Cerebellar nuclear complex (tissue), 1 donor: Measurements from ENCODE around the gene RRP7A.
"Not testable (repeated sequence)": the region's sequence is repeated elsewhere in the genome, so short reads cannot be mapped to it uniquely, and the experiment has no call there.

Experiments
- DNase-seq, 2 experiments: peaks; one replicate each; lab custom pipeline; 2025; lab: John Stamatoyannopoulos, UW

RRP7A gene, protein sequence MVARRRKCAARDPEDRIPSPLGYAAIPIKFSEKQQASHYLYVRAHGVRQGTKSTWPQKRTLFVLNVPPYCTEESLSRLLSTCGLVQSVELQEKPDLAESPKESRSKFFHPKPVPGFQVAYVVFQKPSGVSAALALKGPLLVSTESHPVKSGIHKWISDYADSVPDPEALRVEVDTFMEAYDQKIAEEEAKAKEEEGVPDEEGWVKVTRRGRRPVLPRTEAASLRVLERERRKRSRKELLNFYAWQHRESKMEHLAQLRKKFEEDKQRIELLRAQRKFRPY

DNA sequence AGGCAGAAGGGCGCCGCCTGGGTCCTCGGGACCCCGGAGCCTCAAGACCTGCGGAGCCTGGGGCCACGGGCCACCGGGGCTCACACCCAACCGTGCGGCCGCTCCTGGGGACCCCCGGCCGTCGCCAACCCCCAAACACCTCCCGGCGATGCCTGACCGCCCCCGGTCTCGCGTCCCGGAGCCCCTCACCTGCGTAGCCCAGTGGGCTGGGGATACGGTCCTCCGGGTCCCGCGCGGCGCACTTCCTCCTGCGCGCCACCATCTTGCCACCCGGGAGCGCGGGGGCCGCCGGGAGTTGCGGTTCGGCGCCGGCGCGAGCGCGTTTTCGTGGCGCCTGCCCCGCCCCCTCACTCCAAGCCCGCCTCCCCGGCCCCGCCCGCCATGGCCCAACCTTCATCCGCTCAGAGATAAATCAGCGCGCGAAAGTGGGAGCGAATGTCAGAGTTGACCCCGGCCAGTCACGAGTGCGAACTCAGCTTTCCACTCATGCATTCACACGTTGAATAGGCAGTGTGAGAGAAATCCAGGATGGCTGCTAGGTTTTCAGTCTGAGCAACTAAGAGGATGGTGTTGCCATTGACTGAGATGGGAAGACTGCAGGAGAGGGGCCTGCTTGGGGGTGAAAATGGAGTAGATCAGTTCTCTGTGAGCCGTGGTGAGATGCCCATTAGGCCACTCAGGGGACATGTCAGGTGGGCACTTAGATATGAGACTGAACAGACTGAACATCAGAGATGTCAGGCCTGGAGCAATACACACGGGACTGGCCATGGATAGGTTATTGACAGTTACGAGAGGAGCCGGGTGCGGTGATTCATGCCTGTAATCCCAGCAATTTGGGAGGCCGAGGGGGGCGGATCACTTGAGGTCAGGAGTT is at the start of gene RRP7A:
TSS of gene RRP7A (minus strand) at position 272 of the 877 bp plus-strand sequence. CDS start at position 262, 10 bp downstream.
- DNase-seq = peak in 1 of 2 experiments; percentile 28

DNA sequence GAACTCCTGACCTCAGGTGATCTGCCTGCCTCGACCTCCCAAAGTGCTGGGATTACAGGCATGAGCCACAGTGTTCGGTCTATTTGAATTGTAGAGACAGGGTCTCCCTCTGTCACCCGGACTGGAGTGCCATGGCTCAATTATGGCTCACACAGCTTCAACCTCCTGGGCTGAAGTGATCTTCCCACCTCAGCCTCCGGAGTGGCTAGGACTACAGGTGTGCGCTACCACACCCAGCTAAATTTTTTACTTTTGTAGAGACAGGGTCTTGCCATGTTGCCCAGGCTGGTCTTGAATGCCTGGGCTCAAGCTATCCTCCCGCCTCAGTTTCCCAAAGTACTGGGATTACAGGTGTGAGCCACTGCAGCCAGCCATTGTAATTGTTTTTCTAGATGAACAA is 48.4 kb upstream of the RRP7A start:
- not testable (repeated sequence) for DNase-seq

DNA sequence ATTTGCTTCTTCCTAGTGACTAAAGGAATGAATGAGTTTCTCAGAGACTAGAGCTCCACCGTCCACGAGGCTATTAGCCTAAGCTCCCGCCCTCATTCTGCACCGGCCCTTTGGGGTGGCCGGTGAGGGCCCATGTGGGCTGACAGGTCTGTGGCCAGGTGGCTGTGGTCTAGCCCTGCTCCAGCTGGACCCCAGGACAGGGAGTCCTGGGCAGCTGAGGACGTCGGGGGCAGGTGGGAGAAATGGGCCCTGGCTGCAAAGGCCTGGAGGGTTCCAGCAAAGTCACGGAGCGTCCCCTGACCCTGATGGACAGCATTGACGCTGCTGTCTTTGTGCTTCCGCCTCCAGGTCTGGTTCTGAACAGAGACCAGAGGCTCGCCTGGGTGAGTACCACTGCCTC is 46.4 kb upstream of the RRP7A start:
- DNase-seq = no peak

DNA sequence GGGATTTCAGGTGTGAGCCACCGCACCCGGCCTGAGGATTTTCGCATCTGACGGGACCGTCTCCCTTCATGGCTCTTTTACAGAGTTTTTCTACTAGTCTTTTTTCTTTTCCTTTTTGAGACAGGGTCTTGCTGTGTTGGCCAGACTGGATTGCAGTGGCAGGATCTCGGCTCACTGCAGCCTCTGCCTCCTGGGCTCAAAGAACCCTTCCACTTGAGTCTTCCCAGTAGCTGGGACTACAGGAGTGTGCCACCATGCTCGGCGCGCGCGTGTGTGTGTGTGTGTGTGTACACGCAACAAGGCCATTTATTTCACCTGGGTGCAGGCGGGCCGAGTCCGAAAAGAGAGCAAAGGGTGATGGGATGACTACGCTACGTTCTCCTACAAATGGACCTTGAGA is 45.1 kb upstream of the RRP7A start:
- no peak for DNase-seq

DNA sequence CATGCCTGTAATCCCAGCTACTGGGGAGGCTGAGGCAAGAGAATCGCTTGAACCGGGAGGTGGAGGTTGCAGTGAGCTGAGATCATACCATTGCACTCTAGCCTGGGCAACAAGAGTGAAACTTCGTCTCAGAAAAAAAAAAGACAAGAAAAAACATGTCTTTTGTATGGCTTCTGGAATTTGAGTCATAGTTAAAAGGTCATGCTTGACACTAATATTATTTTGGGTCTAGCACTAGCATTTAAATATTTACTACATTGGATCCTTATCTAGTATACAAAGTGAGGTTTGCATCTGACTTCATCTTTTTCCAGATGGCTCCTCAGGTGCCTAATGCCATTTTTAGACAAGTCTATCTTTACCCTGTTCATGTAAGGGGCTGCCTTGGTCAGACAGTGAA is 44.3 kb upstream of the RRP7A start:
- DNase-seq = not testable (repeated sequence)

DNA sequence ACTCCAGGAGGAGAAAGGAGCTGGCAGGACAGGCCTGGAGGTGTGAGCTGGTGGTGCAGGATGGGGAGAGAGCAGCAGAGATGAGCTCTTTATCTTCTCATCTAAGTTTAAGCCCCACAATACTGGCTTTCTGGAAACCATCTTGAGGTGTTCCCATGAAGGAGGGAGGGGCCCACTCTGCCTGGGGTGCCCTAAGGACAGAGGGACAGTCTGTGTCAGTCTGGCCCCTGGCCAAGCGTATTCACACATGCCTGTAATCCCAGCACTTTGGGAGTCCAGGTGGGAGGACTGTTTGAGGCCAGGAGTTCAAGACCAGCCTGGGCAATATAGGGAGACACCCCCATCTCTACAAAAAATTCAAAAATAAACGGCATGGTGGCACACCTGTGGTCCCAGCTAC is 43.1 kb upstream of the RRP7A start:
- no peak for DNase-seq

DNA sequence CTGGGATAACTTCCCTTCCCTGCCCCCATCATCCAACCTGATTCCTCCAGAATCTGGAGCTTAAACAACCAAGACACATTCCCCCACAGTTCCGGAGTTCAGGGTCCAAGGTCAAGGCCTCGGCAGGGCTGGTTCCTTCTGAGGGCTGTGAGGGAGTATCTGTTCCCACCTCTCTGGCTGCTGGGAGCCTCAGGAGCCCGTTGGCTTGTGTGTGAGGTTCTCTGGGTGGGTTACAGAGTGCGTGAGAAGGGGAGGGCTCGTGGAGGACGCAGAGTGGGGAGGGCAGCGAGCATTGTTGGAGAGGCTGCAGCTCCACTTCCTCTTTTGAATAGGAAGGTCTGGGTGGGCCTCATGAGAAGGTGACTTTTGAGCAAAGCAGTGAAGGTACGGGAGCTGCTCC is 42.7 kb upstream of the RRP7A start:
- no peak for DNase-seq

DNA sequence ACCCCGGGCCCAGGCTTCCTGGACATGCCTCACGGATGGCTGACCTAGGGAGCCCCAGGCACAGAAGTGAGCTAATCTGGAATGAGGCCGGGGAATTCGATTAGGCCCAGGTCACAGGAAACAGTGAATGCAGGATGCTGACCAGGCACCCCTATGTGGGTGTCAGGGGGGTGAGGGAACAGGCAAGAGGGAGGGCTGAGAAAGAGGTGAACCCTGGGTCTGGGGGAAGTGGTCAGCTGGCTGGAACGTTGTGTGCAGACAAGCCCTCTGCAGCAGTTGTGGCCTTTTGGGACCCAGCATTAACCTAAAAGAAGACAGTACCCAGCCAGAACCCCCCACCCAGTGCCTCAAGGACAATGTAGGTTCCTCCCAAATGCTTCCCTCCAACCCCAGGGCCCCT is 42.3 kb upstream of the RRP7A start:
- no peak for DNase-seq

DNA sequence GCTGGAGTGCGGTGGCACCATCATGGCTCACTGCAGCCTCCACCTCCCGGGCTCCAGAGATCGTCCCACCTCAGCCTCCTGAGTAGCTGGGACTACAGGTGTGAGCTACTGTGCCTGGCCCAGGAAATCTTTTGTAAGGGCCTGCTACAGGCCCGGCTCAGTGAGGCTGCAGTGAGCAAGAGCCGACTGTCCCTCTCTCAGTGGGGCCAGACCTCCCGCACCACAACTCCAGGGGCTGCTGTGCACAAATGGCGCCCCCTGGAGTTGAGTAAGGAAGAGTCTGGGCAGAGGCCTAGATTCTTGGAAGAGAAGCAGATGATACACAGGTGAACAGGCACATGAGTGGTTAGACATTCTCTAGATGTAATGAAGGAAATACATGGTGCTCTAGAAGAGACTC is 41.2 kb upstream of the RRP7A start:
- no peak for DNase-seq

DNA sequence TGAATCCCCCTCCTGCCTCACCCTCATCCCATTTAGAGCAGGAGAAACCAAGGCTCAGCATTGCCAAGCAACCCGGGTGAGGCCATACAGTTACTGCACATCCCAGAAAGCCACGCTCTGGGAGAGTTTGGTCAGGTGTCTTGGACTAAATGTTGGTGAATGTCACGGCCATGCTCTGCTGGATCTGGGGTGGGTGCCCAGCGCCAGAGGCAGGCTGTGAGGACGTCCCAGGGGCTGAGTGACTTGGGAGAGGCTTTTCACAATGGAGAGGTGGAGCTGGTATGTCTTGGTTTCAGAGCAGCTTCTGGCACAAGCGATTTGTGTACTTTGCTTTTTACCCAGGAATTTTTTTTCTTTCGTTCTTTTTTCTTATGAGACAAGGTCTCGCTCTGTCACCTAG is 40.8 kb upstream of the RRP7A start:
- DNase-seq = no peak

DNA sequence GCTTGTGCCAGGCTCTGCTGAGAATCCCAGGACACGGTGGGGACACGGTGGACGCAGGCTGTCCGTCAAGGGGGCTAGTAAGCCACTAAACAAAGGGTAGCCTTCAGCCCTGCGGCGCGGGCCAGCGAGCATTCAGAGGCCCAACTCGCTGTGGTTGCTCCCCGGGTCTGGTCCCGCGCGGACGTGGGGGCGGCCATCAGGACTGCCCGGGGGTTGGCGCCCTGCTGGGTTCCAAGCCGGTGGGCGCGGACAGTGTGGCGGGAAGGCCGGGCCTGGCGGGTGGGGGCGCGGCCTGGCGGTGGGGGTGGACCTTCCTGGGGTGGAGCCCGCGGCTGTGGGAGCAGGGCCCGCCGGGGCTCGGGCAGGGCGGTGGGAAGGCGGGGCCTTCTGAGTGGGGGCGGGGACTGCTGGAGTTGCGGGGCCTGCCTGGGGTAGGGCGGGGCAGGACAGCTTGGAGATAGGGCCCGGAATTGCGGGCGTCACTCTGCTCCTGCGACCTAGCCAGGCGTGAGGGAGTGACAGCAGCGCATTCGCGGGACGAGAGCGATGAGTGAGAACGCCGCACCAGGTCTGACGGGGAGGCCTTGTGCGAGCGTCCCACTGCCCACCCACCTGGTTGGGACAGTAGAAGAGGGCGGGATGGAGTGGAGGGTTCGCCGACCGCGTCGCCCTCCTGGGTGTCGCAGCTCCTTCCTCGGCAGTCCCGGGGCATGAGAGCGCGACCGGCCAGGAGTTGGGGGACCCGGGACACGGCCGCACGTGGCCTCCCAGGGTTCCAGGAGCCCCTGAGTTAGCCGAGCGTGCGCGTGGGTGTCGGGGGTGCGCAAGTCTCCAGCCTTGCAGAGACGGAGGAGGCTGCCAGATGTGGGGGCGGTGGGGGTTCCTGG is 34.1 kb upstream of the RRP7A start, which contains the start of gene SERHL2:
TSS of gene SERHL2 (plus strand) at position 482 of the 887 bp plus-strand sequence. CDS start at position 547, 65 bp downstream.
- DNase-seq = no peak

DNA sequence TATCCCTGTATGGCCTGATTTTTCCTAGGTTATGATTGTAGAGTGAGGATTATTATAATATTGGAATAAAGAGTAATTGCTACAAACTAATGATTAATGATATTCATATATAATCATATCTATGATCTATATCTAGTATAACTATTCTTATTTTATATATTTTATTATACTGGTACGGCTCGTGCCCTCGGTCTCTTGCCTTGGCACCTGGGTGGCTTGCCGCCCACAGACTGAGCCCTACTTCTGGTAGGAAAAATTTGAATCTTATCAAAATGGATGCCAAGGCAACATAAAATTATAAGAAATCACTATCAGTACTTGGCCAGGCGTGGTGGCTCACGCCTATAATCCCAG is 32.7 kb upstream of the RRP7A start:
- not testable (repeated sequence) for DNase-seq

DNA sequence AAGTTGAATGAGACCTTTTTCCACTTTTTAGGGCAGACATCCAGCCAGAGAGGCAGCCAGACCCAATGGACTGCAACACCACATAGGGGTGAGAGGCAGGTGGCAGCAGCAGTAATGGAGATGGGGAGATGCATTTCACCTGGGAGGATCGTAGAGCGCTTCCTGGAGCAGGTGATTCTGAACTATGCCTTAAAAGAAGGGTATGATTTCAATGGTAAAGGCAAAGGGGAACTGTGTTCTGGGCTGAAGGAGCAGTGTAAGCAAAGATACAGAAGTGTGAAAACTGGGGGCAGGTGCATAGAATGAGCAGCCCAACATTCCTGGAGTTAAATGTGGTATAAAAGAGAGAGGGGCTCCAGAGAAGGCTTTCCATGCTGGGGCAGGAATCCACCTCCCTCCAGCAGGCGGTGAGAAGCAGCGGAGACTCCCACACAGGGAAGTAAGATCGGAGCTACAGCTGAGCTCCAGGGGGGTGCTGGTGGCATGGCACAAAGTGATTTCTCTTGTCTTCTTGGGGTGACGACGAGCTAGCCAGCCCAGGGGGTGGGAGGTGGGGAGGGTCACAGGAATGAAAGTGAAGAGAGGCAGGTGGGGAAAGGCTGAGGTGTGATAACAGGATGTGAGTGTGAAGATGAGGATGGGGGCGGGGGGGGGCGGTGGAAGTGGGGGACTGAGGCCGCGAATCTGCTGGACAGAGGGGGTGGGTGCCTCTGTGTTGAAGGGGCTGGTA is 29.9 kb upstream of the RRP7A start:
- DNase-seq = no peak

DNA sequence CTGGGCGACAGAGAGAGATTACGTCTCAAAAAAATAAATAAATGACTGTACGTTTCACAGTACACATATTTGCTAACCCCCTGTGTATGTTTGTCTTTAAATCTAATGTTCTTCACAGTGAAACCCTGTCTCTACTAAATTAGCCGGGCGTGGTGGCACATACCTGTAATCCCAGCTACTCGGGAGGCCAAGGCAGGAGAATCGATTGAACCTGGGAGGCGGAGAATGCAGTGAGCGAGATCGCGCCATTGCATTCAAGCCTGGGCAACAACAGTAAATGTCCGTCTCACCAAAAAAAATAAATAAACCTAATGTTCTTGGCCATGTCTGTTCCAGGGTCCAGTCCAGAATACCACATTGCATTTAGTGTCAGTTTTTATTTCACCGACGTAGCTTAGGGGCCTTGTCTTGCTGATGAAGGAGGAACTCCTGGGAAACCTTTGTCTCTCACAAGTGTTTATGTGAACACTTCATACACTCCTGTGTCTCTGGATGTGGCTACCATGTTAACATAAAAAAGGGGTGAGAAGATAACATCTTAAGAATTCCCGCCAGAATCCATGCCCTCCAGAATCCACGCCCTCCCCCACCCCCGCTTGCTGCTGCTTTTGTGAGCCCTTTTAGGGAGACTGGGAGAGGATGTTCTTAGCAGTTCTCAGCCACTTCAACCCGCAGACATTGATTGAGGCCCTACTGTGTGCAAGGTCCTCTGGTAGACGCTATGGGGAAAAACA is 29.2 kb upstream of the RRP7A start:
- DNase-seq = no peak

DNA sequence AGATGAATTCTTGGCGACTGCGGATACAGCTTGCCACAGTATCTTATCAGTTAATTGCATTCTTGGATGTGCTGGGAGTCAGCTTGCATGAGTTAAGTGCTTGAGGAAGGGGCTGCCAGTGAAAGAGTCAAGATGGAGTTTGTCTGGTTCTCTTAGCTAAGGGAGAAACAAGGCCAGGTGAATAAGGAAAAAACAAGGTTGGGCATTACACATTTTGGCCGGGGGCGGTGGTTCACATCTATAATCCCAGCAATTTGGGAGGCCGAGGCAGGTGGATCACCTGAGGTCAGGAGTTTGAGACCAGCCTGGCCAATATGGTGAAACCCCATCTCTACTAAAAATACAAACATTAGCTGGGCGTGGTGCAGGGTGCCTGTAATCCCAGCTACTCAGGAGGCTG is 28.5 kb upstream of the RRP7A start:
- DNase-seq = not testable (repeated sequence)

DNA sequence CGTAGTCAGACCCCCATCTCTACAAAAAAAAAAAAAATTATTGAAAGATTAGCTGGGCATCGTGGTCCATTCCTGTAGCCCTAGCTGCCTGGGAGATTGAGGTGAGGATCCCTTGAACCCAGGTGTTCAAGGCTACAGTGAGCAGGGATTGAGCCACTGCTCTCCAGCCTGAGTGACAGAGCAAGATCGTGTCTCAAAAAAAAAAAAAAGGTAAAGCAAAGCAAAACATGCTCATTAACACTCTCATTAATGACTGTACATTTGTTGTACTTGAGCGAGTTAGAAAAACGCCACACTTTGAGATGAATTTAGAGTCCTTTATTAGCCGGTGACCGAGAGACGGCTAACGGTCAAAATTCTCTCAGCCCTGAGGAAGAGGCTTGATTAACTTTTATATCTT is 28.0 kb upstream of the RRP7A start:
- no peak for DNase-seq

DNA sequence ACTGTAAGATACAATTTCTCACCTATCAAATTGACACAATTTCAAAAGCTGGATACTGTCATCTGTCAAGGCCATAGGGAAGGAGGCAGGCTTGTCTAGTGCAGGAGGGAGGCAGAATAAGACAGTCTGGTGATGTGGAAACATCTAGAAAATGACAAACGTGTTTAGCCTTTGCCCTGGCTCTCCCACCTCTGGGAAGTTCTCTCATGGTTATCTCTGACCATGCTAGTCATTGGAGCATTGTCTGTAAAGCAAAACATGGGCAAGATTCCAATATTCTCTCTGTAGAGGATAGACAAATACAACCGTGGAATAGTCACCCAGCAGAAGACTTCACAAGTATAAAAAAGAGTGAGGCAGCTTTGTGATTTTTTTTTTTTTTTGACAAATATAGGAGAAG is 25.1 kb upstream of the RRP7A start:
- DNase-seq = no peak

DNA sequence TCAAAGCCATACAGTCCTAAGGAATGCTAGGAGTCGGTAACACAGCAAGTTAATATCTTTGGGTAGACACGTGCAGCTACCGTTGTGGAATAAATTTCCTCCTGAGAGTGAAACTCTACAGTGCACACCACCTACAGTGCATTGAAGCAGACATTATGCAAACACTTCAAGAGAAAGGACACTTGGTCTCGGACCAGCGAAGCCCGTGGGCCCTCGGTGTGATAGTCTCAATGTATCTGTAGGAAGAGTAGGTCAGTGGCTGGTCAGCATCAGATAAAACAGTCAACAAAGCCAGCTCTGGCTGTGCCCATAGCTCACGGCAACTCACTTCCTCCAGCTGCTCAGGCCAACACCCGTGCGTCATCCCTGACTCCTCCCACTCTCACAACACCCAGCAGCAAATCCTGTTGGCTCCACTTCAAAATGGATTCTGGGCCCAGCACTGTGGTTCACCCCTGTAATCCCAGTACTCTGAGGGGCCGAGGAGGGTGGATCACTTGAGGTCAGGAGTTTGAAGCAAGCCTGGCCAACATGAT is 19.7 kb upstream of the RRP7A start:
- DNase-seq = not testable (repeated sequence)

DNA sequence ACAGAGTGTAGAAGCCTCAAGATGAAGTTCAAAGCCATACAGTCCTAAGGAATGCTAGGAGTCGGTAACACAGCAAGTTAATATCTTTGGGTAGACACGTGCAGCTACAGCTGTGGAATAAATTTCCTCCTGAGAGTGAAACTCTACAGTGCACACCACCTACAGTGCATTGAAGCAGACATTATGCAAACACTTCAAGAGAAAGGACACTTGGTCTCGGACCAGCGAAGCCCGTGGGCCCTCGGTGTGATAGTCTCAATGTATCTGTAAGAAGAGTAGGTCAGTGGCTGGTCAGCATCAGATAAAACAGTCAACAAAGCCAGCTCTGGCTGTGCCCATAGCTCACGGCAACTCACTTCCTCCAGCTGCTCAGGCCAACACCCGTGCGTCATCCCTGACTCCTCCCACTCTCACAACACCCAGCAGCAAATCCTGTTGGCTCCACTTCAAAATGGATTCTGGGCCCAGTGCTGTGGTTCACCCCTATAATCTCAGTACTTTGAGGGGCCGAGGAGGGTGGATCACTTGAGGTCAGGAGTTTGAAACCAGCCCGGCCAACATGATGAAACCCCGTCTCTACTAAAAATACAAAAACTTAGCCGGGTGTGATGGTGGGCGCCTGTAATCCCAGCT is 17.7 kb upstream of the RRP7A start:
- not testable (repeated sequence) for DNase-seq

DNA sequence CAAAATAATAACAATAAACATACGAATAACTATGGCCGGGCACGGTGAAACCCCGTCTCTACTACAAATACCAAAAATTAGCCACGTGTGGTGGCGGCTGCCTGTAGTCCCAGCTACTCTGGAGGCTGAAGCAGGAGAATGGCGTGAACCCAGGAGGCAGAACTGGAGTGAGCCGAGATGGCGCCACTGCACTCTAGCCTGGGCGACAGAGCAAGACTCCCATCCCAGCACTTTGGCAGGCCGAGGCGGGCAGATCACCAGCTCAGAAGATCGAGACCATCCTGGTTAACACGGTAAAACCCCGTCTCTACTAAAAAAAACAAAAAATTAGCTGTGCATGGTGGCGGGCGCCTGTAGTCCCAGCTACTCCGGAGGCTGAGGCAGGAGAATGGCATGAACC is 17.0 kb upstream of the RRP7A start:
- not testable (repeated sequence) for DNase-seq
